Neuronal stem cell (in vitro differentiated cells): ENCODE measurements around the gene SFT2D1.

Experiments used
- DNase-seq: peaks from one replicate; pipeline ENCODE4 v3.0.0-alpha.2; 2013; ENCODE audit warnings: low spot score
- H2AFZ ChIP-seq: one replicate; pipeline ENCODE4 v1.6.1; 2013; ENCODE audit warnings: mild to moderate bottlenecking, low read length, inconsistent platforms
- H2AK5ac ChIP-seq: 2 replicates; pipeline ENCODE4 v1.6.1; 2013; ENCODE audit warnings: low read depth, mild to moderate bottlenecking, inconsistent platforms, low read length, moderate library complexity, mixed read lengths
- H2BK120ac ChIP-seq: 2 replicates; pipeline ENCODE4 v1.6.1; 2013; ENCODE audit warnings: low read depth, mild to moderate bottlenecking, inconsistent platforms, low read length, moderate library complexity, mixed read lengths
- H2BK12ac ChIP-seq: one replicate; pipeline ENCODE4 v1.6.1; 2013; ENCODE audit warnings: low read length, inconsistent platforms
- H2BK15ac ChIP-seq: 2 replicates; pipeline ENCODE4 v1.6.1; 2013; ENCODE audit warnings: mild to moderate bottlenecking, low read length, inconsistent platforms, mixed read lengths
- H2BK5ac ChIP-seq: one replicate; pipeline ENCODE4 v1.6.1; 2013; ENCODE audit warnings: inconsistent platforms, mild to moderate bottlenecking, low read length, moderate library complexity
- H3K14ac ChIP-seq: one replicate; pipeline ENCODE4 v1.6.1; 2013; ENCODE audit warnings: low read length, inconsistent platforms
- H3K18ac ChIP-seq: 2 replicates; pipeline ENCODE4 v1.6.1; 2013; ENCODE audit warnings: low read length, inconsistent platforms
- H3K23ac ChIP-seq: 2 replicates; pipeline ENCODE4 v1.6.1; 2013; ENCODE audit warnings: low read depth, mild to moderate bottlenecking, mixed read lengths, low read length, inconsistent platforms; ENCODE audit not compliant: poor library complexity
- H3K27ac ChIP-seq: replicated peaks from 3 replicates; pipeline ENCODE4 v1.5.1; 2013; ENCODE audit warnings: low read length, inconsistent platforms
- H3K27me3 ChIP-seq, 3 experiments: 2 replicates each; pipeline ENCODE4 v1.6.1; 2013; ENCODE audit warnings: low read length in 3 of 3, mild to moderate bottlenecking in 2 of 3, inconsistent platforms in 1 of 3, low read depth in 1 of 3, mixed read lengths in 1 of 3, moderate library complexity in 1 of 3; ENCODE audit not compliant: control insufficient read depth in 3 of 3, insufficient read depth in 3 of 3
- H3K36me3 ChIP-seq, 2 donors: replicated peaks in 1 of 2; 2 replicates each; pipeline ENCODE4 v1.6.1; 2013; ENCODE audit warnings: low read length in 2 of 2; ENCODE audit not compliant: control insufficient read depth in 2 of 2, insufficient read depth in 2 of 2
- H3K4ac ChIP-seq: 2 replicates; pipeline ENCODE4 v1.6.1; 2013; ENCODE audit warnings: inconsistent platforms, mild to moderate bottlenecking, low read length, moderate library complexity
- H3K4me1 ChIP-seq, 2 donors: 1 replicate in 1 of 2; 2 replicates in 1 of 2; pipeline ENCODE4 v1.6.1; 2013; ENCODE audit warnings: low read length in 2 of 2, low read depth in 1 of 2; ENCODE audit not compliant: control insufficient read depth in 2 of 2, insufficient read depth in 1 of 2
- H3K4me2 ChIP-seq: one replicate; pipeline ENCODE4 v1.6.1; 2013; ENCODE audit warnings: mild to moderate bottlenecking, low read length, inconsistent platforms; ENCODE audit not compliant: insufficient read depth, poor library complexity, severe bottlenecking
- H3K4me3 ChIP-seq, 2 donors: 2 replicates each; pipeline ENCODE4 v1.5.1; 2013; ENCODE audit warnings: low read length in 2 of 2, mild to moderate bottlenecking in 2 of 2, inconsistent platforms in 1 of 2, moderate library complexity in 1 of 2
- H3K79me1 ChIP-seq: one replicate; pipeline ENCODE4 v1.6.1; 2013; ENCODE audit warnings: low read depth, mild to moderate bottlenecking, inconsistent platforms, low read length, moderate library complexity
- H3K9ac ChIP-seq: one replicate; pipeline ENCODE4 v1.6.1; 2013; ENCODE audit warnings: mild to moderate bottlenecking, low read depth, low read length, inconsistent platforms; ENCODE audit not compliant: poor library complexity
- H3K9me3 ChIP-seq, 2 donors: replicated peaks in 1 of 2; 2 replicates each; pipeline versions ENCODE3 to v1.6.1; 2013; ENCODE audit warnings: low read length in 2 of 2, mild to moderate bottlenecking in 2 of 2, inconsistent platforms in 1 of 2, low read depth in 1 of 2, mixed read lengths in 1 of 2, moderate library complexity in 1 of 2; ENCODE audit not compliant: control insufficient read depth in 2 of 2, insufficient read depth in 1 of 2
- H4K8ac ChIP-seq: one replicate; pipeline ENCODE4 v1.6.1; 2013; ENCODE audit warnings: low read depth, mild to moderate bottlenecking, inconsistent platforms, low read length, moderate library complexity
- H4K91ac ChIP-seq: one replicate; pipeline ENCODE4 v1.6.1; 2013; ENCODE audit warnings: low read length, low read depth, mild to moderate bottlenecking, inconsistent platforms; ENCODE audit not compliant: poor library complexity
- WGBS, 2 donors: extraction: QIAGEN DNeasy Blood & Tissue Kit; methylation state at CpG; one replicate each; pipeline ENCODE4 v1.1.7; 2013; ENCODE audit warnings: missing lambda C conversion rate in 2 of 2, mixed read lengths in 1 of 2; ENCODE audit not compliant: insufficient read length in 2 of 2, insufficient replicate concordance in 1 of 2; ENCODE audit errors: extremely low coverage in 2 of 2; 5-methylcytosine and 5-hydroxymethylcytosine counted together

The SFT2D1 gene

GRCh38 chr6:166352923-166353322, 10.6 kb upstream of the SFT2D1 start:
- Histone ChIP-seq H3K9me3 (peaks cover 0 to 15% of the 10 kb centered on the region in 2 donors), H3K79me1 (no peaks in the 10 kb centered on the region), H3K4ac (no peak overlapping the region), H3K36me3 (no peaks in the 10 kb centered on the region), H2BK12ac (no peak overlapping the region), H3K4me3 (no peak overlapping the region), H2AK5ac (no peak overlapping the region), H4K91ac (no peak overlapping the region), H3K14ac (no peak overlapping the region), H3K4me1 (peaks cover 2 to 14% of the 10 kb centered on the region in 2 donors), H3K27ac (no peak overlapping the region), H3K18ac (no peak overlapping the region), H2BK15ac (no peak overlapping the region), H3K9ac (no peak overlapping the region), H3K23ac (no peak overlapping the region), H2AFZ (peak overlapping the region; percentile 13), H2BK120ac (no peak overlapping the region), H4K8ac (no peak overlapping the region), H3K4me2 (no peak overlapping the region), H2BK5ac (no peak overlapping the region), H3K27me3 (no peaks in the 10 kb centered on the region)
- DNase-seq, result no peak

GRCh38 chr6:166351715-166352285, 9.5 kb upstream of the SFT2D1 start:
- WGBS, 2 donors, result no CpG with 5 or more reads among the region's 4 CpGs
- Histone ChIP-seq H2BK5ac (no peak overlapping the region), H3K27ac (no peak overlapping the region), H3K14ac (no peak overlapping the region), H3K4ac (no peak overlapping the region), H4K8ac (no peak overlapping the region), H3K27me3 (no peaks in the 10 kb centered on the region), H3K18ac (no peak overlapping the region), H2AK5ac (no peak overlapping the region), H3K9me3 (peaks cover 0 to 15% of the 10 kb centered on the region in 2 donors), H3K36me3 (no peaks in the 10 kb centered on the region), H2BK120ac (no peak overlapping the region), H3K4me2 (no peak overlapping the region), H3K79me1 (no peaks in the 10 kb centered on the region), H3K4me3 (no peak overlapping the region), H3K4me1 (peaks cover 2 to 14% of the 10 kb centered on the region in 2 donors), H2BK15ac (no peak overlapping the region), H2AFZ (peak overlapping the region; percentile 35), H4K91ac (no peak overlapping the region), H2BK12ac (no peak overlapping the region), H3K23ac (no peak overlapping the region), H3K9ac (no peak overlapping the region)
- DNase-seq, result no peak

GRCh38 chr6:166348305-166348949, 6.1 kb upstream of the SFT2D1 start:
- no CpG with 5 or more reads among the region's 6 CpGs for WGBS, 2 donors
- Histone ChIP-seq H3K14ac (no peak overlapping the region), H4K91ac (no peak overlapping the region), H3K9ac (no peak overlapping the region), H3K9me3 (peaks cover 0 to 15% of the 10 kb centered on the region in 2 donors), H2AK5ac (no peak overlapping the region), H3K18ac (no peak overlapping the region), H3K4me2 (no peak overlapping the region), H4K8ac (no peak overlapping the region), H2BK120ac (no peak overlapping the region), H2BK15ac (no peak overlapping the region), H3K79me1 (no peaks in the 10 kb centered on the region), H3K27me3 (no peaks in the 10 kb centered on the region), H3K4me1 (peaks cover 2 to 14% of the 10 kb centered on the region in 2 donors), H3K36me3 (no peaks in the 10 kb centered on the region), H3K4ac (no peak overlapping the region), H2AFZ (no peak overlapping the region), H3K4me3 (no peak overlapping the region), H3K23ac (no peak overlapping the region), H3K27ac (no peak overlapping the region), H2BK12ac (no peak overlapping the region), H2BK5ac (no peak overlapping the region)
- DNase-seq, result no peak

GRCh38 chr6:166346965-166347364, 4.6 kb upstream of the SFT2D1 start:
- Histone ChIP-seq H2AFZ (no peak overlapping the region), H3K27ac (no peak overlapping the region), H3K14ac (no peak overlapping the region), H2BK120ac (no peak overlapping the region), H4K91ac (no peak overlapping the region), H3K4me3 (no peak overlapping the region), H3K79me1 (no peaks in the 10 kb centered on the region), H3K27me3 (no peaks in the 10 kb centered on the region), H3K4me1 (peaks cover 0 to 6% of the 10 kb centered on the region in 2 donors), H3K23ac (no peak overlapping the region), H2BK12ac (no peak overlapping the region), H3K4ac (no peak overlapping the region), H3K9me3 (peaks cover 0 to 15% of the 10 kb centered on the region in 2 donors), H2AK5ac (no peak overlapping the region), H3K18ac (no peak overlapping the region), H4K8ac (no peak overlapping the region), H2BK5ac (no peak overlapping the region), H3K4me2 (no peak overlapping the region), H3K9ac (no peak overlapping the region), H3K36me3 (no peaks in the 10 kb centered on the region), H2BK15ac (no peak overlapping the region)
- DNase-seq, result no peak
